Endothelial cell of umbilical vein (primary cell): ENCODE data around the gene LHPP. TPM values are rescaled to one million over a fixed set of nuclear protein-coding genes. Genes with fewer than 3 reads are reported as not detected.

Experiments used
- BruUV-seq: library from RNA; stranded (reverse); fragments of 400-500 nt; replicated peaks from 2 replicates; lab custom pipeline; 2021; lab: Mats Ljungman, UMichigan
- CTCF ChIA-PET: fragments of 300-600, 350-600 bp; sonication (Branson Sonifier 250); formaldehyde crosslinking; loops from one replicate; lab custom pipeline; 2021; ENCODE audit warnings: antibody characterized with exemption, inconsistent platforms; lab: Charles Lee
- POLR2A ChIA-PET: fragments of 300-600, 350-600 bp; sonication (Branson Sonifier 250); formaldehyde crosslinking; loops from one replicate; lab custom pipeline; 2021; ENCODE audit warnings: antibody characterized with exemption, inconsistent platforms; lab: Charles Lee
- DNase-seq: peaks from one replicate; pipeline ENCODE4 v3.0.0-alpha.2; 2011; ENCODE audit warnings: low read depth, low spot score
- FAIRE-seq: peaks from 2 replicates; lab custom pipeline; 2011; peaks lifted over from hg19 to GRCh38; lab: Jason Lieb, UNC
- H2AFZ ChIP-seq: 2 replicates; pipeline ENCODE4 v1.6.0; 2012; ENCODE audit warnings: low read depth, low read length, control low read depth, inconsistent platforms
- H3K27ac ChIP-seq: 2 replicates; pipeline ENCODE4 v1.5.1; 2011; ENCODE audit warnings: low read depth, mild to moderate bottlenecking, control low read depth, low read length, moderate library complexity; ENCODE audit not compliant: insufficient read depth
- H3K27me3 ChIP-seq, 2 experiments: 2 replicates each; pipeline versions ENCODE4 v1.6.0 to v1.6.1; 2011; ENCODE audit warnings: low read length in 2 of 2, mixed read lengths in 1 of 2; ENCODE audit not compliant: control insufficient read depth in 2 of 2, insufficient read depth in 2 of 2
- H3K36me3 ChIP-seq, 2 experiments: 2 replicates in 1 of 2; 3 replicates in 1 of 2; pipeline ENCODE4 v1.5.1; 2011; ENCODE audit warnings: low read length in 2 of 2, mild to moderate bottlenecking in 1 of 2, moderate library complexity in 1 of 2; ENCODE audit not compliant: control insufficient read depth in 2 of 2, insufficient read depth in 2 of 2; ENCODE audit errors: extremely low read depth in 1 of 2
- H3K4me1 ChIP-seq: 3 replicates; pipeline ENCODE4 v1.5.1; 2011; ENCODE audit warnings: mild to moderate bottlenecking, low read length; ENCODE audit not compliant: control insufficient read depth, insufficient read depth; ENCODE audit errors: extremely low read depth
- H3K4me2 ChIP-seq: 2 replicates; pipeline ENCODE4 v1.6.1; 2011; ENCODE audit warnings: low read length, control low read depth, mixed read lengths; ENCODE audit not compliant: insufficient read depth
- H3K4me3 ChIP-seq, 3 experiments: fragments of 200-600 bp in 1 of 3; sonication (generic), shearing (Covaris generic) in 1 of 3; replicated peaks in 1 of 3; 2 replicates each; pipeline ENCODE4 v1.5.1; 2011 to 2016; ENCODE audit warnings: control low read depth in 3 of 3, low read length in 3 of 3, mild to moderate bottlenecking in 2 of 3, inconsistent platforms in 1 of 3, low read depth in 1 of 3, moderate library complexity in 1 of 3; ENCODE audit not compliant: insufficient read depth in 1 of 3
- H3K79me2 ChIP-seq: 2 replicates; pipeline ENCODE4 v1.6.0; 2012; ENCODE audit warnings: low read length, inconsistent platforms; ENCODE audit not compliant: control insufficient read depth, insufficient read depth
- H3K9ac ChIP-seq: replicated peaks from 2 replicates; pipeline ENCODE3; 2011; ENCODE audit warnings: low read length, control low read depth; ENCODE audit not compliant: insufficient read depth; ENCODE audit errors: extremely low read depth
- H3K9me1 ChIP-seq: replicated peaks from 3 replicates; pipeline ENCODE4 v1.6.0; 2011; ENCODE audit warnings: mild to moderate bottlenecking, low read length; ENCODE audit not compliant: control insufficient read depth, insufficient read depth; ENCODE audit errors: extremely low read depth
- H3K9me3 ChIP-seq: replicated peaks from 2 replicates; pipeline ENCODE4 v1.5.1; 2012; ENCODE audit warnings: low read length, inconsistent platforms; ENCODE audit not compliant: control insufficient read depth, insufficient read depth
- H4K20me1 ChIP-seq: replicated peaks from 2 replicates; pipeline ENCODE3; 2011; ENCODE audit warnings: mild to moderate bottlenecking, low read length; ENCODE audit not compliant: control insufficient read depth, insufficient read depth; ENCODE audit errors: extremely low read depth
- GATA2 ChIP-seq: IDR thresholded peaks from 2 replicates; pipeline ENCODE4 v1.7.0; 2011; ENCODE audit warnings: low read depth, mild to moderate bottlenecking, moderate library complexity, mixed read lengths, low read length; ENCODE audit not compliant: insufficient read length, insufficient read depth
- MAX ChIP-seq: IDR thresholded peaks from 2 replicates; pipeline ENCODE4 v1.6.1; 2011; ENCODE audit not compliant: insufficient read depth, insufficient read length
- MYC ChIP-seq: IDR thresholded peaks from one replicate; pipeline ENCODE4 v1.6.1; 2011; ENCODE audit warnings: mild to moderate bottlenecking, low read depth, low read length
- POLR2A ChIP-seq: IDR thresholded peaks from 2 replicates; pipeline ENCODE4 v1.6.1; 2012; ENCODE audit warnings: low read depth, mild to moderate bottlenecking, control low read depth, low read length
- dilution Hi-C: fragments of 300-500 bp; cut with MboI; formaldehyde crosslinking; loops from one replicate; pipeline ENCODE4 v1.15.0; 2019; ENCODE audit warnings: low sequenced_read_pairs; ENCODE audit not compliant: extremely low pct_ligation_motif_present
- intact Hi-C: fragments of 100-400 bp; cut with micrococcal nuclease; formaldehyde crosslinking; loops from one replicate; pipeline ENCODE4 v1.10.0; 2022
- polyA plus RNA-seq, 4 experiments: library from polyadenylated mRNA; depleted of rRNA in 3 of 4; stranded (reverse) in 3 of 4; unstranded in 1 of 4; fragments of >200 nt; gene quantifications; 2 replicates each; pipeline versions ENCODE4 v1.2.1 to v1.2.3, GENCODE V29; 2011 to 2012; ENCODE audit warnings: missing spikeins in 1 of 4
- total RNA-seq: library from RNA; stranded (reverse); gene quantifications from 2 replicates; pipeline ENCODE4 v1.2.3, GENCODE V29; 2021

Gene LHPP
- total and polyA plus RNA-seq, 2 donors (not counting 3 experiments of a cell fraction or from before 2014, with no cell fraction given), result 5.8 to 11.2 TPM

GRCh38 chr10:124577651-124578050 is 116.0 kb downstream of the LHPP start:
- no TSS peak for BruUV-seq
- Histone ChIP-seq H3K27me3 (peaks cover 0 to 3% of the 10 kb centered on the region in 2 experiments), H3K9ac (no peak overlapping the region), H4K20me1 (no peaks in the 10 kb centered on the region), H3K9me1 (no peaks in the 10 kb centered on the region), H3K4me2 (no peak overlapping the region), H2AFZ (no peak overlapping the region), H3K4me1 (no peaks in the 10 kb centered on the region), H3K27ac (no peak overlapping the region), H3K4me3 (no peak overlapping the region), H3K9me3 (no peaks in the 10 kb centered on the region), H3K36me3 (no peaks in the 10 kb centered on the region), H3K79me2 (no peaks in the 10 kb centered on the region)
- TF ChIP-seq GATA2, result no peak
- TF ChIP-seq MYC, result no peak
- TF ChIP-seq MAX, result no peak
- TF ChIP-seq POLR2A, result no peak
- ChIA-PET CTCF (interaction anchor here (0.6 to 1.2 kb wide), 4 partner anchors 11 to 426 kb away, joined by 3 read pairs; no protein-coding TSS in a partner anchor), POLR2A (no interaction called here)
- intact Hi-C loops, result no loop called here
- DNase-seq (no peak), FAIRE-seq (no peak)
- dilution Hi-C loops, result no loop called here

GRCh38 chr10:124578231-124579010 is 116.8 kb downstream of the LHPP start:
- Histone ChIP-seq H3K4me1 (no peaks in the 10 kb centered on the region), H2AFZ (no peak overlapping the region), H3K4me3 (no peak overlapping the region), H3K27me3 (peaks cover 0 to 3% of the 10 kb centered on the region in 2 experiments), H3K79me2 (no peaks in the 10 kb centered on the region), H3K4me2 (no peak overlapping the region), H4K20me1 (no peaks in the 10 kb centered on the region), H3K9ac (no peak overlapping the region), H3K9me3 (no peaks in the 10 kb centered on the region), H3K9me1 (no peaks in the 10 kb centered on the region), H3K27ac (no peak overlapping the region), H3K36me3 (no peaks in the 10 kb centered on the region)
- intact Hi-C loops (no loop called here), dilution Hi-C loops (no loop called here)
- DNase-seq (no peak), FAIRE-seq (no peak)
- ChIA-PET POLR2A (interaction anchor here (0.5 kb wide), 1 partner anchor 214 kb away, joined by 3 read pairs; no protein-coding TSS in a partner anchor), CTCF (interaction anchor here (1.2 kb wide), 1 partner anchor 12 kb away, joined by 3 read pairs; no protein-coding TSS in a partner anchor)
- BruUV-seq, result no TSS peak
- TF ChIP-seq MYC, result no peak
